LHCN-M2 (cell line): ENCODE data around the gene MYL7. TPM values are rescaled to one million over a fixed set of nuclear protein-coding genes. Genes with fewer than 3 reads are reported as not detected.

Experiments
- DNase-seq: peaks from one replicate; pipeline ENCODE4 v3.0.0-alpha.2; 2012; ENCODE audit warnings: low read depth
- total RNA-seq: library from RNA; depleted of rRNA; stranded (reverse); fragments of >200 nt; gene quantifications from 2 replicates; pipeline ENCODE4 v1.2.3, GENCODE V29; 2014; rRNA removed

Gene MYL7
- total RNA-seq, 1 experiment from 2014 or later = not detected

- DNase-seq = peak; percentile 87
These were observed 38.9 kb downstream of the MYL7 start for GRCh38 chr7:44101966-44102845.

- no peak for DNase-seq
These were observed 39.7 kb downstream of the MYL7 start for GRCh38 chr7:44101303-44101965.

GRCh38 chr7:44100458-44101302 is 40.5 kb downstream of the MYL7 start:
- peak; percentile 89 for DNase-seq

- peak; percentile 19 for DNase-seq
These were observed 41.5 kb downstream of the MYL7 start for GRCh38 chr7:44099669-44100068.

GRCh38 chr7:44098092-44099068 is 42.8 kb downstream of the MYL7 start:
- DNase-seq = no peak

GRCh38 chr7:44097064-44097932 is 43.8 kb downstream of the MYL7 start:
- DNase-seq = peak; percentile 71

- DNase-seq = no peak
These were observed 44.7 kb downstream of the MYL7 start for GRCh38 chr7:44096326-44096881.

- DNase-seq = no peak
These were observed 45.4 kb downstream of the MYL7 start for GRCh38 chr7:44095781-44096180.

GRCh38 chr7:44094883-44095592 is 46.1 kb downstream of the MYL7 start:
- DNase-seq = no peak

GRCh38 chr7:44094365-44094764 is 46.8 kb downstream of the MYL7 start:
- no peak for DNase-seq

GRCh38 chr7:44093102-44093641 is 48.0 kb downstream of the MYL7 start:
- no peak for DNase-seq

Other genes with a start within 250 kb of the MYL7 start
- gene URGCP, start 234.7 kb downstream of the MYL7 start, total RNA-seq = 30.8 and 32.0 TPM in 2 replicates
- gene UBE2D4, start 214.9 kb downstream of the MYL7 start, total RNA-seq = 16.2 and 22.2 TPM in 2 replicates
- gene SPDYE1, start 143.4 kb downstream of the MYL7 start, total RNA-seq = not detected in 2 replicates
- 226 and 271 TPM in 2 replicates for gene DBNL, start 96.6 kb downstream of the MYL7 start, total RNA-seq
- gene PGAM2, start 75.8 kb downstream of the MYL7 start, total RNA-seq = not detected in 2 replicates
- 18.4 and 19.4 TPM in 2 replicates for gene POLM, start 58.8 kb downstream of the MYL7 start, total RNA-seq
- gene AEBP1, start 37.0 kb downstream of the MYL7 start, total RNA-seq = not detected in 2 replicates
- gene POLD2, start 17.8 kb downstream of the MYL7 start, total RNA-seq = 193 and 201 TPM in 2 replicates
- gene GCK, start 48.1 kb upstream of the MYL7 start, total RNA-seq = not detected in 2 replicates
- 136 TPM in 2 replicates for gene YKT6, start 59.6 kb upstream of the MYL7 start, total RNA-seq
- gene CAMK2B, start 184.3 kb upstream of the MYL7 start, total RNA-seq = 0.06 TPM in 2 replicates